KMS-11 (cell line): ENCODE measurements around the gene SMCP.

Experiments
- H2AFZ ChIP-seq: fragments of 200-600 bp; sonication (generic); 2 replicates; pipeline ENCODE4 v1.6.1; 2016; ENCODE audit warnings: antibody characterized with exemption, mixed run types, low read depth
- H3K27ac ChIP-seq: fragments of 200-600 bp; sonication (generic); 2 replicates; pipeline ENCODE4 v1.6.1; 2016; ENCODE audit warnings: mild to moderate bottlenecking, mixed run types
- H3K27me3 ChIP-seq: fragments of 200-600 bp; sonication (generic); 2 replicates; pipeline ENCODE4 v1.6.1; 2017; ENCODE audit warnings: mild to moderate bottlenecking, low read depth, mixed run types, moderate library complexity; ENCODE audit not compliant: insufficient read depth
- H3K36me3 ChIP-seq: fragments of 200-600 bp; sonication (generic); 2 replicates; pipeline ENCODE4 v1.6.1; 2017; ENCODE audit warnings: mild to moderate bottlenecking, mixed run types; ENCODE audit not compliant: insufficient read depth
- H3K4me1 ChIP-seq: fragments of 200-600 bp; sonication (generic); 2 replicates; pipeline ENCODE4 v1.6.1; 2016; ENCODE audit warnings: mild to moderate bottlenecking, low read depth, mixed run types; ENCODE audit not compliant: poor library complexity, severe bottlenecking
- H3K4me2 ChIP-seq: fragments of 200-600 bp; sonication (generic); 2 replicates; pipeline ENCODE4 v1.7.0; 2016; ENCODE audit warnings: mild to moderate bottlenecking, mixed run types
- H3K4me3 ChIP-seq: fragments of 200-600 bp; sonication (generic); IDR thresholded peaks from 2 replicates; pipeline ENCODE4 v1.6.1; 2017; ENCODE audit warnings: low read depth, low read length, mixed read lengths; ENCODE audit not compliant: insufficient read depth
- H3K79me2 ChIP-seq: fragments of 200-600 bp; sonication (generic); 2 replicates; pipeline ENCODE4 v1.6.1; 2016; ENCODE audit warnings: low read depth, mixed run types; ENCODE audit not compliant: insufficient read depth
- H3K9ac ChIP-seq: fragments of 200-600 bp; sonication (generic); 2 replicates; pipeline ENCODE4 v1.6.1; 2016; ENCODE audit warnings: mild to moderate bottlenecking, mixed run types
- H4K20me1 ChIP-seq: fragments of 200-600 bp; sonication (generic); 2 replicates; pipeline ENCODE4 v1.6.1; 2016; ENCODE audit warnings: mild to moderate bottlenecking, mixed run types; ENCODE audit not compliant: insufficient read depth
- TF ChIP-seq, protein P1 (sequence below): fragments of 200-600 bp; sonication (generic); conservative IDR thresholded peaks from 2 replicates; pipeline ENCODE4 v1.6.1; 2017; ENCODE audit warnings: low read depth, mild to moderate bottlenecking, antibody characterized with exemption, low read length, moderate library complexity, mixed read lengths

Gene SMCP, protein sequence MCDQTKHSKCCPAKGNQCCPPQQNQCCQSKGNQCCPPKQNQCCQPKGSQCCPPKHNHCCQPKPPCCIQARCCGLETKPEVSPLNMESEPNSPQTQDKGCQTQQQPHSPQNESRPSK

GRCh38 chr1:152878042-152878441 lies at the start of gene SMCP:
Gene SMCP (plus strand): TSS chr1:152878322. CDS start chr1:152884423, 6,101 bp downstream.
- Histone ChIP-seq H3K27me3 (no peaks in the 10 kb centered on the region), H3K4me2 (no peak within 1 kb of the TSS), H3K4me1 (peaks cover 4% of the 10 kb centered on the region), H3K9ac (no peak within 1 kb of the TSS), H3K79me2 (no peaks in the 10 kb centered on the region), H2AFZ (no peak within 1 kb of the TSS), H4K20me1 (no peaks in the 10 kb centered on the region), H3K4me3 (no peak within 1 kb of the TSS), H3K36me3 (no peaks in the 10 kb centered on the region), H3K27ac (no peak within 1 kb of the TSS)
- TF ChIP-seq, protein P1, sequence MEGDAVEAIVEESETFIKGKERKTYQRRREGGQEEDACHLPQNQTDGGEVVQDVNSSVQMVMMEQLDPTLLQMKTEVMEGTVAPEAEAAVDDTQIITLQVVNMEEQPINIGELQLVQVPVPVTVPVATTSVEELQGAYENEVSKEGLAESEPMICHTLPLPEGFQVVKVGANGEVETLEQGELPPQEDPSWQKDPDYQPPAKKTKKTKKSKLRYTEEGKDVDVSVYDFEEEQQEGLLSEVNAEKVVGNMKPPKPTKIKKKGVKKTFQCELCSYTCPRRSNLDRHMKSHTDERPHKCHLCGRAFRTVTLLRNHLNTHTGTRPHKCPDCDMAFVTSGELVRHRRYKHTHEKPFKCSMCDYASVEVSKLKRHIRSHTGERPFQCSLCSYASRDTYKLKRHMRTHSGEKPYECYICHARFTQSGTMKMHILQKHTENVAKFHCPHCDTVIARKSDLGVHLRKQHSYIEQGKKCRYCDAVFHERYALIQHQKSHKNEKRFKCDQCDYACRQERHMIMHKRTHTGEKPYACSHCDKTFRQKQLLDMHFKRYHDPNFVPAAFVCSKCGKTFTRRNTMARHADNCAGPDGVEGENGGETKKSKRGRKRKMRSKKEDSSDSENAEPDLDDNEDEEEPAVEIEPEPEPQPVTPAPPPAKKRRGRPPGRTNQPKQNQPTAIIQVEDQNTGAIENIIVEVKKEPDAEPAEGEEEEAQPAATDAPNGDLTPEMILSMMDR, result peak; percentile 85

GRCh38 chr1:152836870-152837269 lies 41.3 kb upstream of the SMCP start:
- H3K4me2 ChIP-seq, result no peak overlapping the region
- no peaks in the 10 kb centered on the region for H3K4me1 ChIP-seq
- H3K36me3 ChIP-seq, result no peaks in the 10 kb centered on the region
- H3K4me3 ChIP-seq, result no peak overlapping the region
- H4K20me1 ChIP-seq, result no peaks in the 10 kb centered on the region
- no peak overlapping the region for H3K27ac ChIP-seq
- no peak overlapping the region for H3K9ac ChIP-seq
- no peaks in the 10 kb centered on the region for H3K79me2 ChIP-seq
- no peak overlapping the region for H2AFZ ChIP-seq
- TF ChIP-seq, protein P1, result no peak
- no peaks in the 10 kb centered on the region for H3K27me3 ChIP-seq

DNA sequence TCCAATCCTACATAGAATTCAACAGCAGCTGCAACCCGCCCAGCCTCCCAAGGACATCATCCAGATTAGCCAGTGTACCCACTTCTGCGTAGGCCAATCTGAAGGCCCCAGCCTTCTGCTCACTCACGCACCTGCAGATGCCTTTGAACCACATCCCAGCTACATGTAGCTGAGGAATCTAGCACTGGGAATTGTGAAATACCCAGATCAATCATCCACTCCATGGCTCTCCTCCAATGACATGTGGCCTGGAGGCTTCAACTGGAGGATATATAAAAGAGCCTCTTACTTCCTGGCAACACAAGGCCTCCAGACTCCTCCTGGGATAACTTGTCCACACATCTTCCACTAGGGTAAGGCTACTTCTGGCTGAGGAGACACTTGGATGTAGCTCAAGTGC lies 35.6 kb upstream of the SMCP start, which contains the start of gene LCE6A:
LCE6A (plus strand) TSS at position 301 of the 400 bp plus-strand sequence. CDS start 665 bp downstream, outside the sequence.
- Histone ChIP-seq H4K20me1 (no peaks in the 10 kb centered on the region), H3K4me3 (no peak within 1 kb of the TSS), H3K36me3 (no peaks in the 10 kb centered on the region), H3K4me1 (no peaks in the 10 kb centered on the region), H3K79me2 (no peaks in the 10 kb centered on the region), H3K27me3 (no peaks in the 10 kb centered on the region), H2AFZ (no peak within 1 kb of the TSS), H3K9ac (no peak within 1 kb of the TSS), H3K27ac (no peak within 1 kb of the TSS), H3K4me2 (no peak within 1 kb of the TSS)
- TF ChIP-seq, protein P1, result no peak

DNA sequence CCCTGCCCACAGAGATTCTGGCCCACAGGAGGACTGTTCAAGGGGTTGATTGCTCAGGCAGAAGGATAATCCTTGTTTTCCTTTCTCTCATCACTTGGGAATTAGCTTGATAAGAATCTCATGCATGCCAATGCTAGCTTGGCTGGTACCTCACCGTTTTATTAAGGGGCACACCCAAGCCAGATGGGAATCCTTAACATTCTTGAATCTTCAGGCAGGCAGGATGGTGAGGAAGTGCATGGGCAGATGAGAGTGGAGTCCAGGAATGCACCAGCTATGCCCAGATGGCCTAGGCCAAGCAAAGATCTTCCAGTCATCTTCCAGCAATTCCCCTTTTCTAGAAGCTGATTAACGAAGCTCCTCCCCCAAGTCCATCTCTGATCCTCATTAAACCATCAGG lies 22.5 kb upstream of the SMCP start:
- Histone ChIP-seq H2AFZ (no peak overlapping the region), H4K20me1 (no peaks in the 10 kb centered on the region), H3K4me1 (no peaks in the 10 kb centered on the region), H3K27ac (no peak overlapping the region), H3K4me3 (no peak overlapping the region), H3K27me3 (no peaks in the 10 kb centered on the region), H3K9ac (no peak overlapping the region), H3K36me3 (no peaks in the 10 kb centered on the region), H3K4me2 (no peak overlapping the region), H3K79me2 (no peaks in the 10 kb centered on the region)
- TF ChIP-seq, protein P1, result no peak
